Measurements from ENCODE around the gene SLC6A15.

GRCh38 chr12:84924981-84925380, 12.4 kb upstream of the SLC6A15 start:
- no peak for TF ChIP-seq CTCF (conservative IDR thresholded peaks at IDR 0.05 in 1 of 2, IDR thresholded peaks at IDR 0.05 in 1 of 2; ENCODE audit: low read depth in 1 of 2, low read length in 2 of 2)
- no peak for TF ChIP-seq EZH2 (IDR thresholded peaks at IDR 0.05; ENCODE audit: low read length, missing control alignments)

Measured in fibroblast of lung (primary cell).